NCI-H2196 (cell line): ENCODE results near the gene TEX264.
A peak's percentile ranks its signal among the peaks of the same experiment; 100 is the strongest.

Experiments
- DNase-seq: peaks from one replicate; lab custom pipeline; 2025; ENCODE audit not compliant: unreplicated experiment; lab: John Stamatoyannopoulos, UW

The TEX264 gene

DNA sequence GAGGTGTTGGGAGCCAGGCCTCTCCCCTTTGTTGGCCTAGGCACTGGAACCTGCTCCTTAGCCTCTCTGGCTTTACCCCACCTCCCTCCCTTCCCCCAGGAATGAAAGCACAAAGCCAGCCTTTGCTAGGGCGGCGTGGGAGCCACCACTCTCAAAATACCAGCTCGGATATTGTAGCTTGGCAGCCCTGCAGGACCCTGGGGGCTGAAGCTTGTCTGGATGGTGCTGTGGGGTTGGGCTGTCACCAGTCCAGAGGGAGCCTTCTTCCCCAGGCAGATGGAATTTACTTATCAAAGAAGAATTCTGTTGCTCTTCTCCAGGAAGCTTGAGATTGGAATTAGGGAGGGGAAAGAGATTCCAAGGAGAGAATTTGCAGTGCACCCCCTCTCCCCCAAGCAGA lies 20.9 kb downstream of the TEX264 start:
- no peak for DNase-seq

- DNase-seq, result no peak
These were observed 21.9 kb downstream of the TEX264 start for GRCh38 chr3:51692980-51693395.

DNA sequence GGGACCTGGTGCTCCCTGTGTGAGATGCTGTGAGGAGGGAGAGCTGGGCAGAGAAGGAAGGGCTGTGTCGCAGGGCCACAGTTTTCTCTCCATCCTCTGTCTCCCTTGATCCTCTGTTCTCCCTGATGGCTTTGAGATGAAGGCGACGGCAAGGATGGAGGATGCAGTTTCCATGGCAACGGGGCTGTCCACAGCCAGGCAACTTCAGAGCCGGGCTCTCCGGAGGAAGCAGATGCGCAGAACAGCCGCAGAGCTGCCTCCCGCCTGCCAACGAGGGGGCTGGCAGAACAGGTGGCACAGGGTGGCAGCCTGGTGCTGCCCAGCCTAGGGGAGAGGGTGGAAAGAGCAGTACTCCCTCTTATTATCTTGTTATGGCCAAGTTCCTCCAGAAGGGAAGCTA lies 25.9 kb downstream of the TEX264 start:
- DNase-seq, result no peak

DNA sequence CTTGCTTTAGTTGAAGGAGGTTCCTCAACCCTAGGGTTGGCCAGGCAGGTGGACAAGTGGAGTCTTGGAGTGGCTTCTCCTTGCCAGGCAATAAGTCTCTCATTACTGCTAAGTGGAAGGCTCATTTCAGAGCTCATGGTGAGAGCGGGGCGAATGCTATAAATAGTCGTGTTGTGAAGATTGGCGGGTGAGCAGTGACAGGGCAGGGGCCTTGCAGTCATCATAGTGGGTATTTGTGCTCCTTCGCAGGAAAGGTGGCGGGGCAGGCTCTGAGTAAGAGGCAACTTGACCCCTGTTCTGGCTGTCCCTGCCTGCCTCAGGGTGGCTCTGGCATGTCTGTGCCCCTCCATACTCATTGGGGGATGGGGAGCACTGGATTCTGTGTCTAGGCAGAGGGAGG lies 27.2 kb downstream of the TEX264 start:
- no peak for DNase-seq

- DNase-seq, result no peak
These were observed 29.4 kb downstream of the TEX264 start for GRCh38 chr3:51700403-51700802.

DNA sequence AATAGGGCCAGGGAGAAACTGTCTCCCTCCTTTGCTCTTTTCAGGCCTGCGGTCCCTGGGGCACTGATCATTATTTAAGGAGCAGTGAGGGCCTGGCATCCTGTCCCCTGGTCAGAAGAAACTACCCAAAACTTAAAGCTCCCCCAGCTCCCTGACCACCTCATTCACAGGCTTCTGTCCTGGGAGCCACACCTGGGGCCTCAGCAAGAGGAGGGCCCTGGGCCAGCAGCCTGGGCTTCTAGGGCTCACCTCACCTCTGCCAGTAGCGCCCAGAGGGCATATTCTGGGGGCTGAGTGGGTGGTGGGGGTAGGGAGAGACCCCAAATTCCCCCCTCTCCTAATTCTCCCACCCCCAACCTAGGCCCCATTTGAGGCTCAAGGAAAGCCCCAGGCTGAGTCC lies 31.1 kb downstream of the TEX264 start:
- DNase-seq, result no peak

DNA sequence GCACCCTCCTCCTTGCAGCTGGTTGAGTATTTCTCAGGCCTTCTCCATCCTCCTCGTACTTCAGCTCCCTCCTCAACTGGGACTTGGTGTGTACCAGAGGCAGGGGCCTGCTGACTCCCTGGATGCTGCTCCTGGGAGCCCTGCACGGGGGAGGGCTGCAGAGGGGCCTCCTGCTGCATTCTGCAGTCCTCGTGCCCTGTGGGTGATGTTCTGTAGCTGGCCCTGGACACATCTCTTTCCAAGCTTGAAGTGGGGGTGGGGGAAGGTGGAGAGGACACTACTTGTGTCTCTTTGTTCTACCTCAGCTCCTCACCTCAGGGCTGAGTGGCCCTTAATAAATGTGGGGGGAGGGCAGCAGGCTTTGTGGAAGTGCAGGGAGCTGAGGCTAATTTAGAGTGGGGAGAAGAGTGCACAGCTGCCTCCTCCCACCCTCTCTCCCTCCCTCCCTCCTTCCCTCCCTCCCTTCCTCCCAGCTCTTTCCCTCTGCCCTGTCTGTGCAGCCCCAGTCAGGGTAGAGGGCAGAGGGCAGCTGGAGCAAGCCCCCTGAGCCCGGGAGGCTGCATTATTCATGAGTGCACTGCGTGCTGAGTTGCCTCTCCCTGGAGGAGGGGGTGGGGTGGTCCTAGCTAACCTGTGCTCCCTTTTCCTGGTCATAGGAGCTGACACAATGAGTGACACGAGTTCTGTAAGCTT lies 32.2 kb downstream of the TEX264 start:
- DNase-seq, result no peak

DNA sequence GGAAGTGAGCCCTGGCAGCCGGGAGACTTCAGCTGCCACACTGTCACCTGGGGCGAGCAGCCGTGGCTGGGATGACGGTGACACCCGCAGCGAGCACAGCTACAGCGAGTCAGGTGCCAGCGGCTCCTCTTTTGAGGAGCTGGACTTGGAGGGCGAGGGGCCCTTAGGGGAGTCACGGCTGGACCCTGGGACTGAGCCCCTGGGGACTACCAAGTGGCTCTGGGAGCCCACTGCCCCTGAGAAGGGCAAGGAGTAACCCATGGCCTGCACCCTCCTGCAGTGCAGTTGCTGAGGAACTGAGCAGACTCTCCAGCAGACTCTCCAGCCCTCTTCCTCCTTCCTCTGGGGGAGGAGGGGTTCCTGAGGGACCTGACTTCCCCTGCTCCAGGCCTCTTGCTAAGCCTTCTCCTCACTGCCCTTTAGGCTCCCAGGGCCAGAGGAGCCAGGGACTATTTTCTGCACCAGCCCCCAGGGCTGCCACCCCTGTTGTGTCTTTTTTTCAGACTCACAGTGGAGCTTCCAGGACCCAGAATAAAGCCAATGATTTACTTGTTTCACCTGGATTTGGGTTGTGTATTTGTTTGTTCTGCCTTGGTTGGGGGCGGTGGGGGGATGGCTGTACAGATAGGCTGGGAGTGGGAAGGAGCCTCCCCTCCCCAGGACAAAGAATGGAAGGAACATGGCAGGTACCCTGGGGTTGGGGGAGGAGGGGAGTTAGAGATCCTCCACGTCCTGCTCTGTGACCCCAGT lies 32.9 kb downstream of the TEX264 start:
- DNase-seq, result no peak

- DNase-seq, result no peak
These were observed 33.5 kb downstream of the TEX264 start for GRCh38 chr3:51704511-51704950.

DNA sequence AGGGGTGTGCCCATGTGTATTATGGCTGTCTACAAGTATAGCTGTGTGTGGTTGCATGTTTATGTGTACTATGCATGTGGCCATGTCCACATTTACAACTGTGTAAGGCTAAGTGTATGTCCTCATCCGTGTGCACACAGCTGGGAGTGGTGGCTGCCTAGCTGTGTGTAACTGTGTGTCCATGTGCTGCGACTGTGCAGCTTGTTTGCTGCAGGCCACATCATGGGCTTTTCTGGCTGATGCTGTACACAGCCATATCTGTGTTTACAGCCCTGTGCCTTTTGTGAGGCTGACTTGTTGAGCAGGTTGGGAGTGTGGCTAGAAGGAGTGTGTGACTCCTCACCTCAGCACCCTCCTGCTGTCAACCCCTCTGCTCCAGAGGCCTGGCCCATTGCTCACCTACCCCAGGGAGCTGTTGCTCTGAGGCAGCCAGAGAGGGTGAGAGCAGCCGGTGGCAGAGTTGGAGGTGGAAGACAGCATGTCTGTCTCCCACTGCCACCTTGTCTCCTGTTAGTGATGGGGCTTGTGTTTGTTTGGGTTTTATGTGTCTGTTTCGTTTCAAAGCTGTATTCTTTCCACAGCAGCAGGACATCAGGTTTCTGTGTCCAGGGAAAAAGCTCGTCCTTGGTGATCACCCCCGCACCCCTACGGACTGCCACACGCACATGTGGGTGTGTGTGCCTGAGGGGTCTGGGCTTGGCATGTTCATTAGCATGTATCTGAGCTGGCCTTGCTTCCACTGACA lies 34.4 kb downstream of the TEX264 start:
- DNase-seq, result no peak

DNA sequence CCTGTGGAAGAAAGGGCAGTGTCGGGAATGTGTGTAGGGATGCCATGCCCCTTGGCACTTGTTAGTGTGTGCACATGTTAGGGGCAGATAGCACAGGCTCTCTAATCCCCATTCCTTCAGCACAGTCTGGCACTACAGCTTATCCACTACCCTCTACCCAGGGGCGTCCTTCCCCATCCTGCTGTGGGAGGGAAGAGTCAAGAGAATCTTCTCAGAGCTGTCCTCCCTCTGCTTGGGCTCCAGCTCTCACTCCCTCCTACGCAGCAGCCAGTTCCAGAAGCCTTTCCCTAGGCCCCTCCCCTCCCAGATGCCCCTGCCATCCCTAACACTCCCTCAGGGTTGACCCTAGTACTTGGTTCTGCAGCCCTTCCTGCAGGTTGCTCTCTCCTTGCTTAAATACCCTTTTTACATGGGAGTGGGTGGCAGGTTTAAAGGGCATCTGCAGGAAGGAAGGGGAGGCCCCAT lies 35.0 kb downstream of the TEX264 start:
- no peak for DNase-seq

- DNase-seq, result peak; percentile 37
These were observed 36.0 kb downstream of the TEX264 start, which contains the start of gene GRM2 for GRCh38 chr3:51706788-51707731. Gene GRM2 (plus strand): TSS chr3:51707068. CDS start chr3:51708984, 1,916 bp downstream.

DNA sequence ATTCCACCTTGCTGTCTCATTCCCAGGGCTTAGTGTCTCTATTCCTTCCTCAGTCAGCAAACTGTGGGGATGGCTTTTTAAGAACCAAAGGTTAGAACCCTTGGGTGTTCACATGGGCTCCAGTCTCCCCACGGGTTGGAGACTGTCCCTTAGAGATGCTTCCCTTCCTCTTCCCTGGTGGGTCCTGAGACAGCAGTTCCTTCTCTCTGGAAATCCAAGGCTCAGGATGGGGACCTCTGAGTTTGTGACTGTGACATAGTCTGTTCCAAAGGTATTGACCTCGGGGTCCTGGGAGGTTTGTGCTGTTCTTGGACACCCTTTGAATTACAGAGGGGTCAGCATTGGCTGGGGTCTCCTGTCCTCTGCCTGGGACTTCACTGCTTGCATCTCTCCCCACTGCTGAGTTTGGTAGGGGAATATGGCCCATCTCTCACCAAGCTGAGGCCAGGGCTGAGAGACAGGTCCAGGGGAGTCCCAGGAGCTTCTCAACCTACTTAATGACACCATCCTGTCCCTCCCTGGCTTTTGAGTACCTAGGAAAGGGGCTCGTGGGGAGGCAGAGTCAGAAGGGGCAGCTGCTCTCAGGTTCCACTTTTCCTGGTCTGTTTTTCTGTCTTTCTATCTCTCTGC lies 37.3 kb downstream of the TEX264 start:
- no peak for DNase-seq

- DNase-seq, result no peak
These were observed 38.0 kb downstream of the TEX264 start for GRCh38 chr3:51709004-51709420.

DNA sequence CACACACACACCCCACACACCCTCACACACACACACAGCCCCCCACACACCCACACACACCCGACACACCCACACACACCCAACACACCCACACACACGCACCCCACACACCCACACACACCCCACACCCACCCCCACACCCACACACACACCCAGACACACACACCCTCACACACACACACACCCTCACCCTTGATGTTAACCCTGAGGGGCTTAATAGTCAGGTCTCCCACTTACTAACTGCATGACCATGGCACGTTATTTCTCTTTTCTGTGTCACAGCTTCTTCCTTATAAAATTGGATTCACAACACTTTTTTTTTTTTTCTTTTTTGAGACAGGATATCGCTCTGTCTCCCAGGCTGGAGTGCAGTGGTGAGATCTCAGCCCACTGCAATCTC lies 38.6 kb downstream of the TEX264 start:
- DNase-seq, result no peak

DNA sequence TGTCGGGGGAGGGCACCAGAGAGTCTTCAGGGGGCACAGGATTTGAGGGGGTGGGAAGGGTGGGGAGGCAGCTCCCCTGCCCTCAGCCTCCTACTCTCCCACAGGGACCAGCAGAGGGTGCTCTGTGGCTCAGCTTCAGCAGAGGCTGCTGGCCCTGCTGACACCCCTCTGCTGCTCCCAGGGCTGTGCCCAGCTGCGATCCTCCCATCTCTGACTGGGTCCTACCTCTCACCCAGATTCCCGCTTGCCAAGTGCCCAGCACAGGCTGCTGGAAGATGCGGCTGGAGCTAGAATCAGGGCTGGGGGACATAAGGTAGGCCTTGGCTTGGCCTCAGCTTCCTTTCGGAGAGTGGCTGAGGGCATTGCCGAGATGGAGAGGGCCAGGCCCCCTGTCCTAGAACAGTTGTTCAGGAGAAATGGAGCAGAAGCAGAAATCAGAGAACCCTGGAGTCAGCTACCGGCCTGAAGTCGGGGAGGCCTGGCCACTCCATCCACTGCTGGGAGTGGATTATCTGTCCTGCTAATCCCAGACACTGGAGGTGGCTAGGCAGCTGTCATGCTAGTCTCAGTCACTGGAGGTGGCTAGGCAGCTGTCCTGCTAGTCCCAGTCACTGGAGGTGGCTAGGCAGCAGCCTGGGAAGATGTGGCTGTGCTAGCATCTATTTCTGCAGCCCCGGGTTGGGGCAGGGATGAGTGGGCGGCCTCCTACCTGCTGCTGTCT lies 39.7 kb downstream of the TEX264 start:
- no peak for DNase-seq

- DNase-seq, result no peak
These were observed 40.4 kb downstream of the TEX264 start for GRCh38 chr3:51711352-51712037.

DNA sequence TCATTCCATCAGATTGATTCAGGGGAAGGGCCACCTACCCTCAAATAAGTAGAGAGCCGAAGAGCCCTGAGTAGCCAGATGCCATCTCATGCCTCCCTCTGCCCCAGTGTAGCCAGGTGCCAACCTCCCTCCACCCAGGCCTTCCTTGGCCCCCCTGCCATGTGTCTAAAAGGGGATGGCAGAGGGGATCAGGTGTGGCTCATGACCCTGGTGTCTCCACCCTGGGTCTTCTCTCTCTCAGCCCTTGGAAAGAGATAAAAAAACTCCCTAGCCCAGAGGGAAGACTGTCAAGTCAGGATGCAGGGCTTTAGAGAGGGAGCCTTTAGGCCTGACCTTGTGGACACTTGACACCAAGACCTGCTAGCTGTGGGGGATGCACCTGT lies 41.0 kb downstream of the TEX264 start:
- no peak for DNase-seq

GRCh38 chr3:51712511-51712931 lies 41.5 kb downstream of the TEX264 start:
- DNase-seq, result no peak
